K562 (cell line): ENCODE measurements around the gene VGF. TPM values are rescaled to one million over a fixed set of nuclear protein-coding genes. Genes with fewer than 3 reads are reported as not detected.

ENCODE experiments used
- ATF3 ChIP-seq, 2 experiments: fragments of 450-650 bp in 1 of 2; sonication (generic) in 1 of 2; formaldehyde crosslinking in 1 of 2; IDR thresholded peaks in 1 of 2; conservative IDR thresholded peaks in 1 of 2; 2 replicates each; pipeline versions ENCODE4 v1.6.1 to v1.8.1; 2016 to 2023; ENCODE audit warnings: mild to moderate bottlenecking in 2 of 2, moderate library complexity in 2 of 2, inconsistent platforms in 1 of 2, missing genetic modification reagents in 1 of 2
- CUX1 ChIP-seq: fragments of 200-800 bp; sonication (Bioruptor generic); IDR thresholded peaks from 2 replicates; pipeline ENCODE4 v1.6.1; 2016; ENCODE audit warnings: missing genetic modification characterization, missing compliant biosample characterization
- GABPA ChIP-seq: fragments of 200-800 bp; sonication (Bioruptor generic); conservative IDR thresholded peaks from 2 replicates; pipeline ENCODE4 v1.6.1; 2016; ENCODE audit warnings: low read depth, missing genetic modification characterization, missing compliant biosample characterization
- HNRNPH1 ChIP-seq: fragments of 200-400 bp; formaldehyde crosslinking; optimal IDR thresholded peaks from 2 replicates; pipeline ENCODE3; 2017; ENCODE audit warnings: low read depth, mild to moderate bottlenecking, low read length, moderate library complexity
- KLF6 ChIP-seq: fragments of 250-450 bp; sonication (Bioruptor Pico); IDR thresholded peaks from 2 replicates; pipeline ENCODE4 v1.4.0; 2020; ENCODE audit warnings: mild to moderate bottlenecking, moderate library complexity, borderline replicate concordance
- MEF2A ChIP-seq: IDR thresholded peaks from 2 replicates; pipeline ENCODE4 v1.6.1; 2011; ENCODE audit warnings: low read depth, mild to moderate bottlenecking, low read length, moderate library complexity; ENCODE audit not compliant: control insufficient read depth
- PHB ChIP-seq: fragments of 250-450 bp; sonication (Bioruptor Pico); IDR thresholded peaks from 2 replicates; pipeline ENCODE4 v1.5.0; 2021
- POLR2AphosphoS2 ChIP-seq: IDR thresholded peaks from 2 replicates; pipeline ENCODE4 v1.6.1; 2012; ENCODE audit warnings: low read length, improper control_type of control experiment
- SRSF7 ChIP-seq: fragments of 200-400 bp; formaldehyde crosslinking; optimal IDR thresholded peaks from 2 replicates; pipeline ENCODE3; 2017; ENCODE audit warnings: mild to moderate bottlenecking, low read depth, low read length
- YBX1 ChIP-seq: fragments of 450-650 bp; IDR thresholded peaks from 2 replicates; pipeline ENCODE4 v1.7.1; 2016; ENCODE audit warnings: mild to moderate bottlenecking
- ZNF407 ChIP-seq: fragments of 450-650 bp; IDR thresholded peaks from 2 replicates; pipeline ENCODE4 v1.6.1; 2016; ENCODE audit warnings: low read depth
- ZNF507 ChIP-seq: conservative IDR thresholded peaks from 2 replicates; pipeline ENCODE4 v1.6.1; 2017; ENCODE audit warnings: missing genetic modification characterization, missing compliant biosample characterization
- ZNF717 ChIP-seq: fragments of 250-450 bp; sonication (Bioruptor Pico); IDR thresholded peaks from 2 replicates; pipeline ENCODE4 v1.5.0; 2021
- polyA plus RNA-seq, 8 experiments: library from polyadenylated mRNA; depleted of rRNA in 4 of 8; stranded (reverse) in 5 of 8; unstranded in 3 of 8; fragments of >200 nt; fragmentation: Nextera tagmentation in 2 of 8; fragmentation: Illumina TruSeq in 1 of 8; extraction: Ambion mirVana in 2 of 8; extraction: Trizol in 1 of 8; gene quantifications; 2 replicates each; pipeline versions ENCODE4 v1.2.1 to v1.2.3, GENCODE V29; 2011 to 2014; ENCODE audit warnings: inconsistent platforms in 1 of 8, missing spikeins in 1 of 8
- total RNA-seq, 7 experiments: library from RNA; depleted of rRNA in 6 of 7; stranded (reverse); fragments of >200 nt in 6 of 7; fragmentation: Illumina TruSeq in 2 of 7; extraction: Trizol in 2 of 7; gene quantifications; 2 replicates each; pipeline versions ENCODE4 v1.2.1 to v1.2.3, GENCODE V29; 2011 to 2021; ENCODE audit warnings: low replicate concordance in 1 of 7

VGF gene
- total and polyA plus RNA-seq, 9 of the 15 experiments (the other 6 are each of a cell fraction or from before 2014, with no cell fraction given): 0.03 to 5.7 (median 0.34) TPM

- TF ChIP-seq CUX1: 0 out of 2 replicates have a peak, but pooled peaks have one; percentile 48
- no peak for TF ChIP-seq ZNF407
- peak; percentile 100 for TF ChIP-seq ATF3 (IDR thresholded peaks at IDR 0.05)
- TF ChIP-seq ATF3 (CRISPR knock-in tag; conservative IDR thresholded peaks at IDR 0.05): peak; percentile 99
- no peak for TF ChIP-seq HNRNPH1
- TF ChIP-seq MEF2A: 0 out of 2 replicates have a peak, but pooled peaks have one; percentile 23
- TF ChIP-seq YBX1: no peak
- TF ChIP-seq PHB: no peak
- TF ChIP-seq ZNF507: no peak
- no peak for TF ChIP-seq ZNF717 (CRISPR knock-in tag)
- TF ChIP-seq KLF6: no peak
- no peak for TF ChIP-seq SRSF7
- TF ChIP-seq POLR2AphosphoS2: peak; percentile 40; the same call in 1 of the 2 replicates
- TF ChIP-seq GABPA: peak; percentile 92
Measured at GRCh38 chr7:101138213-101138870, 27.0 kb downstream of the VGF start (continued).
